Stimulated activated CD8-positive, alpha-beta memory T cell treated with anti-CD3 and anti-CD28 coated beads, Interleukin-7, amount 100 ng/mL, for 48 hours (primary cell): ENCODE measurements around the gene DTX2.
"Not testable (repeated sequence)": the region's sequence is repeated elsewhere in the genome, so short reads cannot be mapped to it uniquely, and the experiment has no call there.

ENCODE experiments used
- DNase-seq, 2 donors: peaks; one replicate each; pipeline ENCODE4 v3.0.0-alpha.2; 2020; ENCODE audit warnings: low read depth in 1 of 2; ENCODE audit errors: extremely low read depth in 1 of 2

DTX2 gene

DNA sequence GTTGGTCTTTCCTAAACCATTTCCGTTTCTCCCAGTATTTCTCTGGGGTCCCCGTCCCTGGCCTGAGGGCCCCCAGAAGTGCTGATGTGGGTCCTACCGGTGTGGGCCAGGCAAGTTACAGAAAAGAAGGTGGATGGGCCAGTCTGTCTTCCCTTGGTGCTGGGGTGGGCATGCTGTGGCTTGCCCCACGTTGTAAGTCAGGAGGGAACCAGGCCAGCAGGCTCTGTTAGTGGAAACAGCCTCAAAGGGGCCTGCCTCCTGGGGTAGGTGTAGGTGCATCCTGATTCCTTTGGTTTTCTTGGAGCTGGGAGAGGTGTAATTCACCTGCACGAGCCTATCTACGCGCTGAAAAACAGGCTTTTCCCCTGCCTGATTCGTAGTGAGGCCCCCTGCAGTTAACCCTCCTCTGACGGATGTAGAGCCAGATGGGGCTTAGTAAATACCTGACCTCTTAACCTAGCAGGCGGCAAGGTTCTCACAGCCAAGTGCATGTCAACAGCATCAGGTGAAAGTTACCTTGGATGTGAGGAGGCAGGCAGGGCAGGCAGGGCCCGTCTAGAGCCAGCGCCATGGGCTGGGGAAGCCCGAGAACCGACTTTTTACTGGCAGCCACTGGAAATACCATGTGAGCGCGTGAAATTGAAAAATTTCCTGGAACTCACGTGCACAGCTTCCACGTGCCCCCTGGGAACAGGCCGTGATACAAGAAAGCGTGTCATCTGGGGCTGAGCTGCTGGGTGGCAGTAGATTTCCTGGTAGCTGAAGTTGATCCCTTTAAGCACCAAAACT lies 24.5 kb downstream of the DTX2 start:
- not testable (repeated sequence) for DNase-seq

DNA sequence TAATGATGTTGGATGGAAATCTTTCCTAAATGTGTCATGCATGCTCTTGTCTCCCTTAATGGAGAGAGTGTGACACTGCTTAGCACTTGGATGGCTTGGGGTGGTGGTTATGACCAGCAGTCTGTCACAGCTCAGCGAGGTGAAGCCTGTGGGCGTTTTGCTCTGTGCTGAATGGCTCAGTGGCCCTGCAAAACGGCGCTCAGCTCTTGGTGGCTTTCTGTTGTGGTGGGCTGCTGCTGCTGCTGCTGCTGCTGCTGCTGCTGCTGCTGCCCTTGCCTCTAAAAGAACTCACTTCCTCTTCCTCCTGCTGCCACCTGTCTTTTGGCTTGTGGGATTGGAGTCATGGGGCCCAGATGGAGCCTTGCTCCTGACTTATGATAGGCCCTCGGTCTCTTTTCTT lies 25.1 kb downstream of the DTX2 start:
- peak; percentile 20 to 23 for DNase-seq

DNA sequence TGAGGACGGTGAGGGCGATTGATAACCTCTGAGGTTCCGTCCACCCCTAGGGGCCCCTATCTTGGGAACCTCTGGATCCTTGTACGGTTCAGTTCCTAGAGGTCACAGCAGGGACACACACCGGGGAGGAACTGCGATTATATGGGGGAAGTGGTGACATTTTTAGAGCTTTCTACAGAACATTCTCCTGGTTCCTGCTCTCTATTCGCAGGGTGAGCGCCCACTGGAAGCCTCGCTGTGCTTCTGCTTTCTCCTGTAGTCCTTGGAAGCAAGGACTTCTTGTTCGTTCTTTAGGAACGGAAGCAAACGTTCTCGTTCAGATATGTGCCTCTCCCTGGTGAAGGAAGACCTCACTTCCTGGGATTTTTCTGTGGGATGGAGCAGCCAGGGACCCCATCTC lies 26.5 kb downstream of the DTX2 start:
- not testable (repeated sequence) for DNase-seq

DNA sequence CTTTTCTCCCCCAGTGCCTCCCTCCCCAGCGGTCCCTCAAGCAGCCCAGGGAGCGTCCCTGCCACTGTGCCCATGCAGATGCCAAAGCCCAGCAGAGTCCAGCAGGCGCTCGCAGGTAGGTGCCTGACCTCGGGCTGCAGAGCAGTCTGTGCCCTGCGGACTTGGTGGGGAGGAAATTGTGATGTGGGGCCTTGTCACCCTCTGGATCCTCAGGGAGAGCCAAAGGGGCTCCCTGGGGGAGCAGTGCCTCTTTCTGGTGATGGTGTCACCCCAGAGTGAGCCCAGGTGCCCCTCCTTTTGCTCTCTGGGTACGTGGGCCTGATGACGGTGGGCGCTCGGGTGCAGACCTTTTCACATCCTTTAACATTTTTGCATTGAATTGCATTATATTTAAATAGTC lies 30.6 kb downstream of the DTX2 start:
- DNase-seq, result not testable (repeated sequence)

DNA sequence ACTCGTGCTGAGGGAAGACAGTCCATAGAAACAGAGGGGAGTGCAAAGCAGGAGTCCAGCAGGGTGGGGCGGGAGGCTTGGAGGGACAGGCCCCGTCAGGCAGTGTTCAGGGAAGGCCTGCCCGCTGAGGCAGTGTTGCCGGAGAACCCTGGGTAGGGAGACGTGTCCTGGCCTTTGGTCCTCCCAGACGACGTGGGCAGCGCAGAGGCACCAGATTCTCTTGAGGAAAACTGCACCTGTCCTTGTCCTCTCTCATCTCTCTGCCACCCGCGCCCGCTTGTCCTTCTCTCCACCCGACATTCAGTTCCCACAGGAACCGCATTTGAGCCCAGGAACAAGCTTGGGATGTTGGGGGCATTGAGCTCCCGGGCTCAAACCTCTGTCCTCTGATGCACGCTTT lies 34.2 kb downstream of the DTX2 start:
- not testable (repeated sequence) for DNase-seq

DNA sequence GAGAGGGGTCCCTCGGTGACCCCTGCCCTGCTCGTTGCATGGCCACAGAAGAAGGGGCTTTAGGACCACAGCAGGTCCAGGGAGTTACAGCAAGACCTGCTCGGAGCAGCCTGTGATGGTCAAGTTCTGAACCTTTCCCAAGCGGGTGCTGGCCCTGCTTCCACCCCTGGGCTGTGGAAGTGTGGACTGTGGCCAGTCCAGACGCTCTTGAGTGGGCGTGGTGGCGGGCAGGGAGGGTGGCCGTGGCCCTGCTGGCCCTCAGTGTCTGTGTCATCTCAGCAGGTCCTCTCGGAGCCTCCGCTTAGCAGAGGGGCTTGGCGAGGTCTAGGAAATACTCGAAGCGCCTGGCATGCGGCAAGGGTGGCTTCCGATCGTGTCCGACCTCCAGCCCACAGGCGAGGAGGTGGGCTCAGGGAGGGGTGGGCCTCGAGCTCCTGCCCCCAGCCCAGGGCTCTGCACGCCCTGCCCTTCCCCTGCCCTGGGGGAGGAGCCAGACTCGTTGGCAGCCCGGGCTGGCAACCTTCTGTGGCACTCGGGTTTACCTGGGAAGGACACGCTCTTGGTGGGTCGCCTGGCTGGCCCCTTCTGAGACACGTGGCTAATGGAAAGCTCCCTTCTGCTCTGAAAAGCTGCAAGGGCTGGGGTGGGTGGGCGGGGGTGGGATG lies 36.5 kb downstream of the DTX2 start:
- DNase-seq, result not testable (repeated sequence)

DNA sequence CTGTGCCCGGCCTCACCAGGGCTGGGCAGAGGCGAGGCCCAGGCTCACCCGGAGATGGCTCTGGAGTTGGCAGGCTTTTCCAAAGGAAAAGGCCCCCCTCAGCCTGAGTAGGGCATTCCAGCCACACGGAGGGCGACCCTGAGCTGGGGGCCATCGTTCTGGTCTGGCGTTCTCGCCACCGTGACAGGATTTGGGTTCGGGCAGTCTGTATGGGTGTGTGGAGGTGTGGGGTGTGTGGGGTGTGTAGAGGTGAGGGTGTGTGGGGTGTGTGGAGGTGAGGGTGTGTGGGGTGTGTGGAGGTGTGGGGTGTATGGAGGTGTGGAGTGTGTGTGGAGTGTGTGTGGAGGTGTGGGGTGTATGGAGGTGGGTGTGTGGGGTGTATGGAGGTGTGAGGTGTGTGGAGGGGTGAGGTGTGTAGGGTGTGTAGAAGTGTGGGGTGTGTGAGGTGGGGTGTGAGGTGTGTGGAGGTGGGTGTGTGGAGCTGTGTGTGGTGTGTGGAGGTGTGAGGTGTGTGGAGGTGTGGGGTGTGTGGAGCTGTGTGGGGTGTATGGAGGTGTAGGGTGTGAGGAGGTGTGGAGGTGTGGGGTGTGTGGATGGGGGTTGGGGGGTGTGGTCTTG lies 37.2 kb downstream of the DTX2 start:
- DNase-seq, result not testable (repeated sequence)

DNA sequence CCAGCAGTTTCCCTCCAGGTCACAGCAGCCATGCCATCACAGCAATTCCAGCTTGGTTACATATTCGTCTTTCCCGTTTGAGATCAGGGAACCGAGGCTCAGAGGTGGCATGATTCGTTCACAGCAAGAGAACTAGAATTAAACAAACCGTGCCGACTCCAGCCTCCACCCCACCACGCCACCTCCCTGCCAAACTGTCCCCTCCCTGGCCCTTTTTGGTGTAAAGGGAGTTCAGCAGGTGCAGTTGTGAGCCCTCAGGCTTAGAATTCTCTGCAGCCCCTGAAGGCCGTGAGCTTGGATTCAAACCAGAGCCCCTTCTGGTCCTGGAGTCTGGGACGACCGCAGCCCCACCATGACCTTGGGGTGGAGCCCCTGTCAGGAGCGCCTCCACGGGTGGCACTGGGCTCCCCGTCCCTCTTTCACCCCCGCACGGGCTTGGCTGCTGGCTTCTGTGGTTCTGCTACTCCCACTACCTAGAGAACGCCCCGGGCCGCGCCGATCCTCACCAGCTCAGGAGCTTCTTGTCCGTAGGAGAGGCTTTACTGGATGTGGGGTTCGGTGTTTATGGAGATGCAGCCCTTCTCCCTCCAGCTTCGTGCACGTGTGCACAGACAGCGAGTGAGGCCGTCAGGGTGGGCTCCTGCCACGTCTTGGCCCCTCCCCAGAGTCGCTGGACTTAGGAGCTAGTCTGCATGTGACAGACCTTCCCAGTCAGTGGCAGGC lies 37.9 kb downstream of the DTX2 start:
- not testable (repeated sequence) for DNase-seq

DNA sequence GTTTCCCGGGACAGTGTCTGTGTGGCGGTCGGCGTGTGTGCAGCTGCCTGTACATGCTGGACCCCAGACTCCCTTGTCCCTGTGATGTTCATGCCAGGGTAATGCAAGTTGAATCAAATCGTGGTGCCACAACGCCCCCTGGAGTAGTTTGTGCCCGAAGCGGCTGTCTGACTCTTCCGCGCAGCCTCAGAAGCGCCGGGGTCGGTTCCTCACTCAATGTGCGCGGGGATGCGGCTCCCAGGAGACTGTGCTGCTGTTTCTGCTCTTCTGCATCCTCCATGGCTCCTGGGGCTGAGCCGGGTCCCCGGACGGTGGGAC lies 38.4 kb downstream of the DTX2 start:
- not testable (repeated sequence) for DNase-seq

DNA sequence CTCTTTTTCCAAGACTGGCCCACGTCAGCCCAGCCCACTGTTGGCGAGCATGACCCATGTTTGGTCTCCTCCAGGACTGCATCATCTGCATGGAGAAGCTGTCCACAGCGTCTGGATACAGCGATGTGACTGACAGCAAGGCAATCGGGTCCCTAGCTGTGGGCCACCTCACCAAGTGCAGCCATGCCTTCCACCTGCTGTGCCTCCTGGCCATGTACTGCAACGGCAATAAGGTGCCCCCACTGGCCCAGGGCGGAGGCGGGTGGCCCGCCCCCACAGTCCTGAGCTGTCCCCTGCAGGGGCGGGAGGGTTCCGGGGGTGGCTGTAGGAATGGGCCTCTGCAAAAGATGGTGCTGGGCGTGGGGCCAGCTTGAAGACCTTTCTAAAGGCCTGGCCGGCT lies 40.7 kb downstream of the DTX2 start:
- not testable (repeated sequence) for DNase-seq

DNA sequence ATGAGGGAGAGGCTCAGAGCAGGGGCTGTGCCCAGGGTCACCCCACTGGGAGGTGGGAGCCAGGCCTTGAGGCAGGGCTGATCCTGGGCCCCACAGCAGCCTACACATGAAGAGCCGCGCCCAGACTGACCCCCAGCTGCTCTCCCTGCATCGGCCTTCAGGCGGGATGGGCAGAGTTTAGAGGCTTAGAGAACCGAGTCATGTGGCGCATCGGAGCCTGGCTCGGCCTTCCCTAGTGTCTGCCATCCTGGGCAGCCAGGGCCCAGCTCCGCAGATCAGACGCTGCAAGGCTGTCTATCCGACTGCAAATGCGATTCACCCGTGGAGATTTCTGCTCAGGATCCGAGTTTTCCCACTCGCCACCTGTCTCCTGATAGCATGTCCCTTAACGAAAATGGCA lies 41.3 kb downstream of the DTX2 start:
- DNase-seq, result not testable (repeated sequence)

DNA sequence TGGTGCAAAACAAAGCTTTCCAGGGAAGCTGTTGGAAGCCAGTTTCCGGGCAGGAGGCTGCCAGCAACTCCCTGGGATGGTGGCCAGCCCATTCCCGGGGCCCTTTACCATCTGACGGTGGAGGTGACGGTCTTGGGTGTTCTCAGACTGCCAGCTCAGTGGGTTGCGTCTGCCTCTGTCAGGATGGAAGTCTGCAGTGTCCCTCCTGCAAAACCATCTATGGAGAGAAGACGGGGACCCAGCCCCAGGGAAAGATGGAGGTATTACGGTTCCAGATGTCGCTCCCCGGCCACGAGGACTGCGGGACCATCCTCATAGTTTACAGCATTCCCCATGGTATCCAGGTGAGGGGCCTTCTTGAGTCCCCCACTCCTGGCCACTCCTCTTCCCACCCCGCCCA lies 41.7 kb downstream of the DTX2 start:
- not testable (repeated sequence) for DNase-seq

DNA sequence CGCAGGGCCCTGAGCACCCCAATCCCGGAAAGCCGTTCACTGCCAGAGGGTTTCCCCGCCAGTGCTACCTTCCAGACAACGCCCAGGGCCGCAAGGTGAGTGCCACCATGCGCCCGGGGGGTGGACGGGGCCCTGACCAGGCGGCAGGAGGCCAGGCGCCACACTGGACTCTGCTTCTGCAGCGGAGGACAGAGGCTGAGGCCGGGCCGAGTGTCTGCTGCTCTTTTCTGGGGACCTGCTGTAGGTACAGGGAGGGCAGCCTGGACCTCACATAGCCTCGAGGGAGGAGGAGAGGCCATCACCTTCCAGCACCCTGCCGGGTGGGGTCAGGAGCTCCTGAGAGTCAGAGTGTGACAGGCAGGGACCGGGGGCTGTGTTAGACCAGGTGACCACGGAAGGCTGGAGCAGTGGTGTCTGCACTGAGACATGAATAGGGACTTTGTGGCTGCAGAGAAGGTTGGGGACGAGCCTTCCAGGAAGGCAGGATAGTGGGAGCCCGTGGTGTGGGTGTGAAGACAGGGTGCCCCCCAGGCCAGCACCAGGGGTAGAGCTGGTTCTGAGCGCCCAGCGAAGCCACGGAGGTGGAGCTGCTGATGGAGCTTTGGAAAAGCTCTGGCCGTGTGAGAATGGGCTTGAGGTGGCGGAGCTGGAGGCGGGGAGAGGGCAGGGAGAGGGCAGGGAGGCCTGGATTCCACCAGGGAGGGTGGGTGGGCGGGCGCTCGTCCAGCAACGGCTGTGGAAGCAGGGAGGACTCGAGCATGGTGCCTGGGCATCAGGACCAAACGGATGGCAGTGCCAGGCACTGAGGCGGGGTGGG lies 43.0 kb downstream of the DTX2 start:
- not testable (repeated sequence) for DNase-seq

DNA sequence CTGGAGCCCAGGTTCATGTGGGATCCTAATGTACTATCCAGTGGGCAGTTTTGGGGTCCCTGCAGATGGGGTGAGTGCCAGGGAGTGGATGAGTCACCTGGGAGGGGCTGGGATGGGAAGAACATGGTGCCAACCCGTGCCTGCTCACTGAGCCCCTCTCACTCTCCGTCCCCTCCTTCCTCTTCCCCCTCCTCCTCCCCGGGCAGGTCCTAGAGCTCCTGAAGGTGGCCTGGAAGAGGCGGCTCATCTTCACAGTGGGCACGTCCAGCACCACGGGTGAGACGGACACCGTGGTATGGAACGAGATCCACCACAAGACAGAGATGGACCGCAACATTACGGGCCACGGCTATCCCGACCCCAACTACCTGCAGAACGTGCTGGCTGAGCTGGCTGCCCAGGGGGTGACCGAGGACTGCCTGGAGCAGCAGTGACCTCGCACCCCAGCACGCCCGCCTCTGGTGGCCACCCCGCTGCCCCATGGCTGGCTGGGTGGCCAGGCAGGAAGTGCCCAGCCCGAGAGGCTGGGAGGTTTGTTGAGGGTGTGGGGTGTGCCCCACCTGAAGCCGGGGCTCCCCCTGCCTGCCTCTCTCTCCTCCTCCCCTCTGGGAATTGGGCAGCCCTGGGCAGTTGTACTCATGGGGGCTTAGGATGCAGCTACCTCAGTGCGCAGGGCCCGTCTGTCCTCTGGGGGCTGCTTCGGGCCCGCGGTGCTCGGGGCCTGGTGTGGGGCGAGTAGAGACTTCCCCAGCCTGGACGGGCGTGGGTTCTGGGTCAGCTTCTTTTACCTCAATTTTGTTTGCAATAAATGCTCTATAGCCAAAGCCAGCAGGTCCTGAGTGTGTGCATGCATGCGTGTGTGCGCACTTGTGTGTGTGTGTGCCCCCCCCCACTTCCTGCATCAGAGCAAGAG lies 43.9 kb downstream of the DTX2 start:
- DNase-seq, result no peak

DNA sequence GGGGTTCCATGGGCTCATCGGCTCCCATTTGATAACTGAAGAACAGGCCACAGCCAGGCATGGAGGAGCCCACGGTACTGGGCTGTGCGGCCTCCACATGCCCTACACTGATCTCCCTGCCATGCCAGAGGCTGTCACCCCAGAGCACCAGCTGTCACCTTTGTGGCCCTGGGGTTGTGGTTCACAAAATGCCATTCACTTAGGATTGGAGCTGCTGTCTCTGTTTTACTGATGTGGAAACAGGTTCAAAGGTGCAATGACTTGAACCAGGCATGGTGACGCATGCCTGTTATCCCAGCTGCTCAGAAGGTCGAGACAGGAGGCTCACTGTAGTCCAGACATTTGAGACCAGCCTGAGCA lies 44.6 kb downstream of the DTX2 start:
- no peak for DNase-seq

DNA sequence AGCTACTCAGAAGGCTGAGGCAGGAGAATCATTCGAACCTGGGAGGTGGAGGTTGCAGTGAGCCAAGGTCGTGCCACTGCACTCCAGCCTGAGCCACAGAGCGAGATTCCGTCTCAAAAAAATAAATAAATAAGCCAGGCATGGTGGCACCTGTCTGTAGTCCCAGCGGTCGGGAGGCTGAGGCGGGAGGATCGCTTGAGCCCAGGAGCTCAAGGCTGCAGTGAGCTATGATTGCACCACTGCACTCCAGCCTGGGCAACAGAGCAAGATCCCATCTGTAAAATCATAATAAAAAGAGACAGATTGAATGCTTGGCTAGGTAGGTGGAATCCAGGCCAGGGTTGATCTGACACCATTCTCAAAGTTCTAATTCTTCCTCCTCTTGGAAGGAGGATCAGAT lies 45.1 kb downstream of the DTX2 start:
- DNase-seq, result not testable (repeated sequence)

DNA sequence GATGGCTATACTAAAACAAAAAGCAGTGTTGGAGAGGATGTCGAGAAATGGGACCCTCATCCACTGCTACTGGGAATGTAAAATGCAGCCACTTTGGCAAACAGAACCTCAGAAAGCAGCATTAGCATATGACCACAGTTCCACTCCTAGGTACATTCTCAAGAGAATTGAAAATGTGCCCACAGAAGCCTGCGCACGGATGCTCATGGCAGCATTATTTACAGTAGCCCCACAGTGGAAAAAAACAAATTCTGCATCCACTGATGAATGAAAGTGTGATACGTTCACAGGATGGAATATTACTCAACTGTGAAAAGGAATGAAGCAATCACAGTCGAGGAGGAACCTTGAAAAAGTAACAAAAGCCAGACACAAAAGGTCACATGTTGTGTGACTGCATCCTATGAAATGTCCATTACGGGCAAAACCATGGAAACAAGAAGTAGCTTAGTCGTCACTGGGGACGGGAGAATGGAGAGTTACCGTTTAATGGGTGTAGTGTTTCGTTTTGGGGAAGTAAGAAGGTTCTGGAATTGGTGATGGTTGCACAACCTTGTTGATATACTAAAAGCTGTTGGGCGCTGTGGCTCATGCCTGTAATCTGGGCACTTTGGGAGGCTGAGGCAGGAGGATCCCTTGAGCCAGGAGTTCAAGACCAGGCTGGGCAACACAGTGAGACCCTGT lies 46.4 kb downstream of the DTX2 start:
- no peak for DNase-seq

DNA sequence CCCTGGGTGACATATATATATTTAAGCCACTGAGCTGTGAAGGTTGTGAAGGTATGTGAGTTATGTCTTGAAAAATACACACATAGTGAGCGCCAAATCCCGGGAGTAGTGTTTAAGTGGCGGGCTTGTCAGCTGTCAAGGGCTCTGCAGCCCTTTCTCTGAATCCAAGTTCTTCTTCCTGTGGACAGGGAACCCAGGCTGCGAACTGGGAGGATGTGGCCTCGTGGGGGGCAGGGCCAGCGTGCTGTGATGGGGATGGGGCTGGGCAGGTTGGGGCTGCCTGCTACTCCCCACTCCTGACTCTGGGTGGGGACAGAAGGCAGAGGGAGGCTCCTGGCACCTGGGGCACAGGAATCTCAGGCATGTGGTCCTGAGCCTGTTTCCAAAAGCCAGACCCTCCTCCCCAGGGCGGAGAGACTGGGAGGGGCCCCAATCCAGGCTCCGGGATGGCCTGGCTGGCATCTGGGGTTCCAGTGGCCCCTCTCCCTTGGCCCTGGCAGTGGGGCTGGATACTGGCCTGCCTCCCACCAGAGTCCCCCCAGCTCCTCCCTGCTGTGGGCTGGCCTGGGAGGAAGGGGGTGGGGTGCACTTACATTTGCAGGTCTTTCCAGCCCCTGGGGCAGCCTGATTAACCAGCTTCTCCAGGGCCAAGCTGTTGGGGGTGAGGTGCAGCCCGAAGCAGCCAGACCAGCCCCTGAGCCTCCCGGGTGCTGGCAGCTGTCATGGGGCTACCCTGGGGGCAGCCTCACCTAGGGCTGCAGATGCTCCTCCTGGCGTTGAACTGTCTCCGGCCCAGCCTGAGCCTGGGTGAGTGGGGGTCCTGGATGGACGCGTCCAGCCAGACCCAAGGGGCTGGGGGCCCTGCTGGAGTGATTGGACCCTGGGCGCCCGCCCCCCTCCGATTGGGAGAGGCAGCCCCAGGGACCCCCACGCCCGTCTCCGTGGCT lies 48.7 kb downstream of the DTX2 start, which contains the start of gene UPK3B:
UPK3B (plus strand) TSS at position 622 of the 947 bp plus-strand sequence; CDS start at position 723, 101 bp downstream.
- no peak for DNase-seq
